SK-N-MC (cell line): Measurements from ENCODE around the gene ACO2.

Source experiments
- EZH2 ChIP-seq: fragments of 200-600 bp; sonication (generic); IDR thresholded peaks from one replicate; pipeline ENCODE4 v1.6.1; 2017; ENCODE audit warnings: antibody characterized with exemption
- POLR2AphosphoS5 ChIP-seq: IDR thresholded peaks from 2 replicates; pipeline ENCODE4 v1.6.1; 2012; ENCODE audit warnings: mild to moderate bottlenecking, low read depth, low read length, borderline replicate concordance

DNA sequence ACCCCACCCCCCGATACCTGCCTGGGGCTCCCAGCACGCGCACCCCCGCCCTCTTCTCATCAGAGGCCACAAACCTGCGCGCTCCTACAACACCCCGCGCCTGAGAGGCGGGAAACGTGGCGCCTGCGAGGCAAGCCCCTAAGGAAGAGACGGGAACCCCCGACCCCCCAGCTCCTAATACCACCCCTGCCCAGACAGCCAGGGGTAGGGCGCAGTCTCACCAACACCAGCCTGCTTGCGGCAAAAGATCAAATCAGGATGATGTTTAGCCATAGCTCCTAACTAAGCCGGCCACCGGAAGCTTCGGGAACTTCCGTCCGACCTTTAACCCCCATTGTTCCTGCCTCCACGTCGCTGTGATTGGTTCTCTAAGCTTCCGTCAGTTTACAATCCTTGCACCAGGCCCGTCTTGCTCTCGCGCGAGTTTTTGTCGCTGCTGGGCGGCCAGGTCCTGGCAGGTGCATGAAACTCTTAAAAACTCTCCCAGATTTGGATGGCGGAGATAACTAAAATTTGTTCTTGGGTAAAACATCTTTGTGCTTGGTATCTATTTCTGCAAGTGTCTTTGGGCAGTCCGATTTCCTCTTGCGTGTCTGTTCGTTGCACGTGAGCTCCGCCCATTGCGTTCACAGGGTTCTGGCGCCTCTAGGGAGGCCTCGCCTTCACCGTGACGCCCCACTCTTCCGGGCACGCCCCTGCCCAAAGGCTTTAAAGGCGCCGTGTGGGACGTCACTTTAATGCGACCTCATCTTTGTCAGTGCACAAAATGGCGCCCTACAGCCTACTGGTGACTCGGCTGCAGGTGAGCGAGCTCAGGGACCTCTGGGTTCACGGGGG lies at the start of gene ACO2, which contains the start of gene PHF5A:
- TF ChIP-seq EZH2 (no peak), POLR2AphosphoS5 (peak; percentile 66)
